H1 (cell line): ENCODE data around the gene EEF1AKMT3. TPM values are rescaled to one million over a fixed set of nuclear protein-coding genes. Genes with fewer than 3 reads are reported as not detected.
A peak's percentile ranks its signal among the peaks of the same experiment; 100 is the strongest.

Experiments used
- CTCF ChIA-PET: fragments of 300-600 bp; sonication (Branson Sonifier 250); formaldehyde crosslinking; loops from one replicate; lab custom pipeline; 2021; ENCODE audit not compliant: partially characterized antibody; lab: Charles Lee
- POLR2A ChIA-PET: fragments of 300-600 bp; sonication (Branson Sonifier 250); formaldehyde crosslinking; loops from one replicate; lab custom pipeline; 2021; ENCODE audit warnings: inconsistent platforms; ENCODE audit not compliant: partially characterized antibody; lab: Charles Lee
- DNase-seq, 2 experiments: peaks; one replicate each; pipeline versions ENCODE4 v3.0.0 to v3.0.0-alpha.2; 2010 to 2022; ENCODE audit warnings: low spot score in 2 of 2, low read depth in 1 of 2, mixed read lengths in 1 of 2
- FAIRE-seq: peaks from 2 replicates; lab custom pipeline; 2011; peaks lifted over from hg19 to GRCh38; lab: Jason Lieb, UNC
- H2AFZ ChIP-seq: 2 replicates; pipeline ENCODE4 v1.8.1; 2012; ENCODE audit warnings: low read length, inconsistent platforms
- H2AK5ac ChIP-seq: 2 replicates; pipeline ENCODE4 v1.6.1; 2013; ENCODE audit warnings: low read depth, low read length
- H2BK120ac ChIP-seq: replicated peaks from 2 replicates; pipeline ENCODE3; 2013; ENCODE audit warnings: low read depth, low read length, inconsistent platforms
- H2BK12ac ChIP-seq: 2 replicates; pipeline ENCODE4 v1.6.1; 2013; ENCODE audit warnings: low read depth, low read length
- H2BK15ac ChIP-seq: 2 replicates; pipeline ENCODE4 v1.6.1; 2013; ENCODE audit warnings: low read length
- H2BK20ac ChIP-seq: 2 replicates; pipeline ENCODE4 v1.6.1; 2013; ENCODE audit warnings: low read length
- H2BK5ac ChIP-seq: 2 replicates; pipeline ENCODE4 v1.6.1; 2013; ENCODE audit warnings: low read depth, low read length
- H3K14ac ChIP-seq: 2 replicates; pipeline ENCODE4 v1.6.1; 2013; ENCODE audit warnings: inconsistent platforms; ENCODE audit not compliant: insufficient read length
- H3K18ac ChIP-seq: 2 replicates; pipeline ENCODE4 v1.6.1; 2013; ENCODE audit warnings: low read length; ENCODE audit errors: extremely low read depth
- H3K23ac ChIP-seq: 2 replicates; pipeline ENCODE4 v1.6.1; 2013; ENCODE audit warnings: inconsistent platforms; ENCODE audit not compliant: insufficient read length
- H3K23me2 ChIP-seq: 2 replicates; pipeline ENCODE4 v1.6.1; 2013; ENCODE audit warnings: low read depth, low read length
- H3K27ac ChIP-seq: 2 replicates; pipeline ENCODE4 v1.6.1; 2011; ENCODE audit warnings: low read depth, low read length, inconsistent platforms
- H3K27me3 ChIP-seq, 4 experiments: replicated peaks in 1 of 4; 1 replicate in 1 of 4; 2 replicates in 3 of 4; pipeline versions ENCODE4 v1.6.1 to v1.8.1; 2011 to 2013; ENCODE audit warnings: low read length in 3 of 4, mild to moderate bottlenecking in 3 of 4, inconsistent platforms in 2 of 4, mixed read lengths in 2 of 4, moderate library complexity in 1 of 4; ENCODE audit not compliant: control insufficient read depth in 3 of 4, insufficient read depth in 3 of 4; ENCODE audit errors: extremely low read depth in 1 of 4
- H3K36me3 ChIP-seq, 4 experiments: 2 replicates each; pipeline versions ENCODE4 v1.6.1 to v1.8.1; 2011 to 2013; ENCODE audit warnings: mild to moderate bottlenecking in 4 of 4, low read length in 3 of 4, moderate library complexity in 2 of 4, control low read depth in 1 of 4, inconsistent platforms in 1 of 4; ENCODE audit not compliant: insufficient read depth in 4 of 4, control insufficient read depth in 2 of 4
- H3K4ac ChIP-seq: replicated peaks from 2 replicates; pipeline ENCODE3; 2013; ENCODE audit warnings: low read length, low read depth, mixed read lengths, inconsistent platforms; ENCODE audit not compliant: insufficient read length
- H3K4me1 ChIP-seq, 4 experiments: replicated peaks in 1 of 4; 1 replicate in 1 of 4; 2 replicates in 3 of 4; pipeline versions ENCODE4 v1.6.1 to v1.8.1; 2011 to 2013; ENCODE audit warnings: low read length in 3 of 4, inconsistent platforms in 2 of 4, mixed read lengths in 1 of 4; ENCODE audit not compliant: insufficient read depth in 4 of 4, control insufficient read depth in 3 of 4
- H3K4me2 ChIP-seq, 2 experiments: 2 replicates each; pipeline versions ENCODE4 v1.6.1 to v1.8.1; 2011 to 2013; ENCODE audit warnings: low read depth in 2 of 2, low read length in 2 of 2, control low read depth in 1 of 2, inconsistent platforms in 1 of 2, mild to moderate bottlenecking in 1 of 2; ENCODE audit not compliant: insufficient read depth in 1 of 2
- H3K4me3 ChIP-seq, 4 experiments: fragments of 200-600, 300-600 bp in 1 of 4; sonication (generic), shearing (Covaris generic), sonication (Bioruptor Twin) in 1 of 4; 2 replicates each; pipeline versions ENCODE4 v1.5.1 to v1.8.1; 2011 to 2016; ENCODE audit warnings: low read length in 4 of 4, low read depth in 3 of 4, control low read depth in 2 of 4, inconsistent platforms in 2 of 4, mild to moderate bottlenecking in 2 of 4, mixed read lengths in 1 of 4, moderate library complexity in 1 of 4; ENCODE audit not compliant: insufficient read depth in 2 of 4; ENCODE audit errors: extremely low read depth in 1 of 4
- H3K56ac ChIP-seq: replicated peaks from 2 replicates; pipeline ENCODE3; 2013; ENCODE audit warnings: low read depth, mild to moderate bottlenecking, mixed read lengths, low read length, inconsistent platforms; ENCODE audit not compliant: insufficient read length
- H3K79me1 ChIP-seq: 2 replicates; pipeline ENCODE4 v1.6.1; 2013; ENCODE audit warnings: low read depth, low read length, control low read depth
- H3K79me2 ChIP-seq, 2 experiments: 2 replicates each; pipeline versions ENCODE4 v1.6.1 to v1.8.1; 2012 to 2013; ENCODE audit warnings: low read length in 2 of 2, mild to moderate bottlenecking in 2 of 2, inconsistent platforms in 1 of 2; ENCODE audit not compliant: insufficient read depth in 2 of 2, control insufficient read depth in 1 of 2
- H3K9ac ChIP-seq, 4 experiments: replicated peaks in 1 of 4; 1 replicate in 1 of 4; 2 replicates in 3 of 4; pipeline versions ENCODE4 v1.6.1 to v1.8.1; 2011 to 2013; ENCODE audit warnings: low read depth in 3 of 4, low read length in 3 of 4, control low read depth in 2 of 4, mild to moderate bottlenecking in 2 of 4, moderate library complexity in 2 of 4, inconsistent platforms in 1 of 4; ENCODE audit errors: extremely low read depth in 1 of 4
- H3K9me3 ChIP-seq, 2 experiments: 2 replicates each; pipeline versions ENCODE4 v1.6.1 to v1.8.1; 2012 to 2013; ENCODE audit warnings: mild to moderate bottlenecking in 2 of 2, moderate library complexity in 2 of 2, control low read depth in 1 of 2, inconsistent platforms in 1 of 2, low read depth in 1 of 2, low read length in 1 of 2, mixed read lengths in 1 of 2; ENCODE audit not compliant: insufficient read depth in 2 of 2
- H4K20me1 ChIP-seq, 2 experiments: replicated peaks in 1 of 2; 2 replicates each; pipeline versions ENCODE3 to v1.8.1; 2011 to 2013; ENCODE audit warnings: inconsistent platforms in 2 of 2, low read length in 2 of 2, mild to moderate bottlenecking in 1 of 2; ENCODE audit not compliant: insufficient read depth in 2 of 2, control insufficient read depth in 1 of 2
- H4K5ac ChIP-seq: 2 replicates; pipeline ENCODE4 v1.6.1; 2013; ENCODE audit warnings: low read length, low read depth, mixed read lengths, inconsistent platforms; ENCODE audit not compliant: insufficient read length
- H4K8ac ChIP-seq: 2 replicates; pipeline ENCODE4 v1.8.0; 2013; ENCODE audit warnings: mild to moderate bottlenecking, moderate library complexity, low read length, inconsistent platforms; ENCODE audit not compliant: insufficient read depth; ENCODE audit errors: extremely low read depth
- H4K91ac ChIP-seq: replicated peaks from 2 replicates; pipeline ENCODE3; 2013; ENCODE audit warnings: low read length, mixed read lengths, inconsistent platforms; ENCODE audit not compliant: insufficient read length
- NRF1 ChIP-seq: IDR thresholded peaks from 2 replicates; pipeline ENCODE4 v1.6.1; 2011; ENCODE audit warnings: mild to moderate bottlenecking, low read depth, low read length, improper control_type of control experiment
- RBBP5 ChIP-seq: IDR thresholded peaks from 2 replicates; pipeline ENCODE4 v1.7.1; 2012; ENCODE audit warnings: low read depth, mild to moderate bottlenecking, inconsistent platforms, low read length, moderate library complexity, borderline replicate concordance
- RNF2 ChIP-seq: fragments of 200-900, 300-1000 bp; sonication (generic); IDR thresholded peaks from 2 replicates; pipeline ENCODE4 v1.7.1; 2016; ENCODE audit warnings: borderline replicate concordance, low read depth, mild to moderate bottlenecking, antibody characterized with exemption, low read length; ENCODE audit not compliant: poor library complexity, severe bottlenecking; ENCODE audit errors: missing control alignments
- SUZ12 ChIP-seq: fragments of 200-600 bp; sonication (generic); IDR thresholded peaks from 2 replicates; pipeline ENCODE4 v1.6.1; 2012; ENCODE audit warnings: mild to moderate bottlenecking, inconsistent platforms, low read length, moderate library complexity, mixed read lengths
- WGBS, 2 experiments: shearing (Covaris generic) in 1 of 2; methylation state at CpG; one replicate each; pipeline versions ENCODE4 v1.1.6 to v1.1.7; 2013 to 2015; ENCODE audit warnings: low lambda C conversion rate in 2 of 2, mixed read lengths in 2 of 2, inconsistent platforms in 1 of 2, low coverage in 1 of 2, missing lambda C conversion rate in 1 of 2; ENCODE audit not compliant: insufficient replicate concordance in 2 of 2, insufficient coverage in 1 of 2, insufficient read length in 1 of 2; ENCODE audit errors: extremely low coverage in 1 of 2, missing lambda C conversion rate in 1 of 2; 5-methylcytosine and 5-hydroxymethylcytosine counted together
- polyA plus RNA-seq, 7 experiments: library from polyadenylated mRNA; depleted of rRNA in 3 of 7; stranded (reverse) in 5 of 7; unstranded in 2 of 7; fragments of >200 nt in 5 of 7; fragments of 200-250 nt in 2 of 7; gene quantifications; 1 replicate in 5 of 7; 2 replicates in 1 of 7; 4 replicates in 1 of 7; pipeline versions ENCODE4 v1.2.1 to v1.2.3, GENCODE V29; 2011 to 2013; ENCODE audit warnings: missing spikeins in 2 of 7, mixed read lengths in 2 of 7
- total RNA-seq: library from RNA; stranded (reverse); fragmentation: NEBNext Ultra II Directional; extraction: Animal tissue kit (Norgen Biotek cat#: 25700); gene quantifications from 2 replicates; pipeline ENCODE4 v1.2.1, GENCODE V29; 2021

EEF1AKMT3 gene
- total and polyA plus RNA-seq, 2 of the 8 experiments (the other 6 are each of a cell fraction or from before 2014, with no cell fraction given): 3.1 to 4.4 TPM

- H2BK20ac ChIP-seq: no peak overlapping the region
- no peak overlapping the region for H3K27ac ChIP-seq
- H4K20me1 ChIP-seq: peaks cover 3 to 15% of the 10 kb centered on the region in 2 experiments
- DNase-seq (peak in 1 of 2 experiments; percentile 67), FAIRE-seq (no peak)
- H3K23ac ChIP-seq: no peak overlapping the region
- peaks cover 18% of the 10 kb centered on the region for H3K23me2 ChIP-seq
- no peak overlapping the region for H2BK12ac ChIP-seq
- no peak overlapping the region for H4K8ac ChIP-seq
- H2AK5ac ChIP-seq: no peak overlapping the region
- no peak overlapping the region for H3K4ac ChIP-seq
- peaks cover 8 to 33% (median 26%) of the 10 kb centered on the region in 4 experiments for H3K27me3 ChIP-seq
- no peak overlapping the region for H4K91ac ChIP-seq
- H2AFZ ChIP-seq: no peak overlapping the region
- H3K56ac ChIP-seq: no peak overlapping the region
- peaks cover 3 to 26% (median 7%) of the 10 kb centered on the region in 4 experiments; a peak in 6 of 7 replicates for H3K4me1 ChIP-seq
- H3K18ac ChIP-seq: no peak overlapping the region; the same call in 1 of the 2 replicates
- H3K79me1 ChIP-seq: peaks cover 10% of the 10 kb centered on the region; the same call in 1 of the 2 replicates
- no peak overlapping the region for H3K9ac ChIP-seq
- peak overlapping the region; percentile 29 to 96 (median 59) for H3K4me3 ChIP-seq
- peaks cover 9 to 13% of the 10 kb centered on the region in 2 experiments for H3K79me2 ChIP-seq
- no peak overlapping the region for H2BK5ac ChIP-seq
- no peak overlapping the region for H4K5ac ChIP-seq
- H2BK120ac ChIP-seq: no peak overlapping the region
- no peak overlapping the region for H2BK15ac ChIP-seq
- peak overlapping the region; percentile 82 to 99 for H3K4me2 ChIP-seq
- H3K36me3 ChIP-seq: peaks cover 0 to 4% (median 3%) of the 10 kb centered on the region in 4 experiments; a peak in 5 of 8 replicates
- 1% methylated on average over 28 of the region's 76 CpGs; no CpG with 5 or more reads in 1 of the 2 experiments for WGBS, 2 experiments
- H3K9me3 ChIP-seq: no peaks in the 10 kb centered on the region
- CTCF ChIA-PET: interaction anchor here (0.9 to 2.2 kb wide), 21 partner anchors 9 to 186 kb away, joined by 3 to 40 read pairs (median 5); partner anchors contain the start of genes ATP23, B4GALNT1, CYP27B1 and EEF1AKMT3
- H3K14ac ChIP-seq: no peak overlapping the region
- POLR2A ChIA-PET: interaction anchor here (1.0 to 3.3 kb wide), 8 partner anchors 7 to 235 kb away, joined by 3 to 25 read pairs (median 5); partner anchors contain the start of genes CYP27B1, DDIT3, EEF1AKMT3 and METTL1
- TF ChIP-seq RBBP5: no peak
- TF ChIP-seq NRF1: no peak
- peak; percentile 48 for TF ChIP-seq RNF2
- TF ChIP-seq SUZ12: peak; percentile 78
Measured at GRCh38 chr12:57755454-57756372, 16.7 kb upstream of the EEF1AKMT3 start.
